Measurements from ENCODE around the gene AAK1. TPM values are rescaled to one million over a fixed set of nuclear protein-coding genes. Genes with fewer than 3 reads are reported as not detected.
"Not testable (repeated sequence)": the region's sequence is repeated elsewhere in the genome, so short reads cannot be mapped to it uniquely, and the experiment has no call there.

AAK1 gene
- total RNA-seq, 1 experiment from 2014 or later = 6.8 TPM

- DNase-seq = no peak
- Histone ChIP-seq H3K4me3 (ENCODE audit: low read length) (no peak overlapping the region), H3K27me3 (ENCODE audit: low read length) (no peaks in the 10 kb centered on the region), H3K9me3 (ENCODE audit: low read length) (no peaks in the 10 kb centered on the region), H3K9me2 (replicated peaks; ENCODE audit: insufficient read depth, low read length) (no peaks in the 10 kb centered on the region), H3K4me2 (ENCODE audit: low read depth, low read length, poor library complexity, severe bottlenecking) (no peak overlapping the region), H3K36me3 (ENCODE audit: insufficient read depth, low read length) (no peaks in the 10 kb centered on the region), H2AFZ (ENCODE audit: low read length) (no peak overlapping the region), H3K79me2 (ENCODE audit: low read length) (no peaks in the 10 kb centered on the region), H3K9ac (ENCODE audit: low read length) (no peak overlapping the region), H4K20me1 (ENCODE audit: insufficient read depth, low read depth, low read length) (peaks cover 19% of the 10 kb centered on the region), H3K27ac (ENCODE audit: low read length) (no peak overlapping the region), H3K4me1 (ENCODE audit: low read length) (peaks cover 10% of the 10 kb centered on the region)
Observed at GRCh38 chr2:69560147-69560482, 83.4 kb downstream of the AAK1 start.

GRCh38 chr2:69559442-69560146 is 83.9 kb downstream of the AAK1 start:
- Histone ChIP-seq H3K4me1 (ENCODE audit: low read length) (peaks cover 14% of the 10 kb centered on the region), H3K4me3 (ENCODE audit: low read length) (no peak overlapping the region), H3K27me3 (ENCODE audit: low read length) (no peaks in the 10 kb centered on the region), H2AFZ (ENCODE audit: low read length) (no peak overlapping the region), H3K27ac (ENCODE audit: low read length) (no peak overlapping the region), H3K79me2 (ENCODE audit: low read length) (no peaks in the 10 kb centered on the region), H3K36me3 (ENCODE audit: insufficient read depth, low read length) (no peaks in the 10 kb centered on the region), H3K9me3 (ENCODE audit: low read length) (no peaks in the 10 kb centered on the region), H3K4me2 (ENCODE audit: low read depth, low read length, poor library complexity, severe bottlenecking) (no peak overlapping the region), H4K20me1 (ENCODE audit: insufficient read depth, low read depth, low read length) (peaks cover 14% of the 10 kb centered on the region), H3K9ac (ENCODE audit: low read length) (no peak overlapping the region), H3K9me2 (replicated peaks; ENCODE audit: insufficient read depth, low read length) (no peaks in the 10 kb centered on the region)
- DNase-seq = peak; percentile 79

GRCh38 chr2:69556008-69556407 is 87.5 kb downstream of the AAK1 start:
- H3K4me1 ChIP-seq (ENCODE audit: low read length) = peaks cover 12% of the 10 kb centered on the region
- H3K79me2 ChIP-seq (ENCODE audit: low read length) = no peaks in the 10 kb centered on the region
- no peak overlapping the region for H3K27ac ChIP-seq (ENCODE audit: low read length)
- no peaks in the 10 kb centered on the region for H3K36me3 ChIP-seq (ENCODE audit: insufficient read depth, low read length)
- no peak overlapping the region for H3K4me2 ChIP-seq (ENCODE audit: low read depth, low read length, poor library complexity, severe bottlenecking)
- no peaks in the 10 kb centered on the region for H3K9me3 ChIP-seq (ENCODE audit: low read length)
- no peak overlapping the region for H2AFZ ChIP-seq (ENCODE audit: low read length)
- H3K9me2 ChIP-seq (replicated peaks; ENCODE audit: insufficient read depth, low read length) = no peaks in the 10 kb centered on the region
- H4K20me1 ChIP-seq (ENCODE audit: insufficient read depth, low read depth, low read length) = peaks cover 9% of the 10 kb centered on the region
- H3K9ac ChIP-seq (ENCODE audit: low read length) = no peak overlapping the region
- no peaks in the 10 kb centered on the region for H3K27me3 ChIP-seq (ENCODE audit: low read length)
- H3K4me3 ChIP-seq (ENCODE audit: low read length) = no peak overlapping the region
- no peak for DNase-seq

GRCh38 chr2:69554981-69555380 is 88.6 kb downstream of the AAK1 start:
- no peak overlapping the region for H3K4me3 ChIP-seq (ENCODE audit: low read length)
- H3K9ac ChIP-seq (ENCODE audit: low read length) = no peak overlapping the region
- H3K4me1 ChIP-seq (ENCODE audit: low read length) = peaks cover 5% of the 10 kb centered on the region; the same call in 1 of the 2 replicates
- H3K27ac ChIP-seq (ENCODE audit: low read length) = no peak overlapping the region
- H4K20me1 ChIP-seq (ENCODE audit: insufficient read depth, low read depth, low read length) = peaks cover 1% of the 10 kb centered on the region; the same call in 1 of the 2 replicates
- no peak for DNase-seq
- H2AFZ ChIP-seq (ENCODE audit: low read length) = no peak overlapping the region
- no peaks in the 10 kb centered on the region for H3K9me3 ChIP-seq (ENCODE audit: low read length)
- H3K27me3 ChIP-seq (ENCODE audit: low read length) = no peaks in the 10 kb centered on the region
- no peaks in the 10 kb centered on the region for H3K79me2 ChIP-seq (ENCODE audit: low read length)
- no peaks in the 10 kb centered on the region for H3K9me2 ChIP-seq (replicated peaks; ENCODE audit: insufficient read depth, low read length)
- no peak overlapping the region for H3K4me2 ChIP-seq (ENCODE audit: low read depth, low read length, poor library complexity, severe bottlenecking)
- no peaks in the 10 kb centered on the region for H3K36me3 ChIP-seq (ENCODE audit: insufficient read depth, low read length)

GRCh38 chr2:69554568-69554967 is 89.0 kb downstream of the AAK1 start:
- Histone ChIP-seq H3K27ac (ENCODE audit: low read length) (no peak overlapping the region), H3K4me1 (ENCODE audit: low read length) (peaks cover 5% of the 10 kb centered on the region; the same call in 1 of the 2 replicates), H3K9me2 (replicated peaks; ENCODE audit: insufficient read depth, low read length) (no peaks in the 10 kb centered on the region), H3K27me3 (ENCODE audit: low read length) (no peaks in the 10 kb centered on the region), H3K36me3 (ENCODE audit: insufficient read depth, low read length) (no peaks in the 10 kb centered on the region), H3K4me3 (ENCODE audit: low read length) (no peak overlapping the region), H2AFZ (ENCODE audit: low read length) (no peak overlapping the region), H4K20me1 (ENCODE audit: insufficient read depth, low read depth, low read length) (no peaks in the 10 kb centered on the region), H3K9ac (ENCODE audit: low read length) (no peak overlapping the region), H3K79me2 (ENCODE audit: low read length) (no peaks in the 10 kb centered on the region), H3K4me2 (ENCODE audit: low read depth, low read length, poor library complexity, severe bottlenecking) (no peak overlapping the region), H3K9me3 (ENCODE audit: low read length) (no peaks in the 10 kb centered on the region)
- DNase-seq = no peak

GRCh38 chr2:69553991-69554390 is 89.5 kb downstream of the AAK1 start:
- Histone ChIP-seq H3K79me2 (ENCODE audit: low read length) (no peaks in the 10 kb centered on the region), H3K4me1 (ENCODE audit: low read length) (peaks cover 5% of the 10 kb centered on the region; the same call in 1 of the 2 replicates), H3K9ac (ENCODE audit: low read length) (no peak overlapping the region)

GRCh38 chr2:69550511-69550910 is 93.0 kb downstream of the AAK1 start:
- not testable (repeated sequence) for H3K79me2 ChIP-seq (ENCODE audit: low read length); H3K9ac ChIP-seq (ENCODE audit: low read length)

More at GRCh38 chr2:69553991-69554390, 89.5 kb downstream of the AAK1 start:
- Histone ChIP-seq H3K9me2 (replicated peaks; ENCODE audit: insufficient read depth, low read length) (no peaks in the 10 kb centered on the region), H3K4me3 (ENCODE audit: low read length) (no peak overlapping the region), H3K9me3 (ENCODE audit: low read length) (no peaks in the 10 kb centered on the region), H3K36me3 (ENCODE audit: insufficient read depth, low read length) (no peaks in the 10 kb centered on the region), H3K27me3 (ENCODE audit: low read length) (no peaks in the 10 kb centered on the region), H3K4me2 (ENCODE audit: low read depth, low read length, poor library complexity, severe bottlenecking) (no peak overlapping the region), H4K20me1 (ENCODE audit: insufficient read depth, low read depth, low read length) (no peaks in the 10 kb centered on the region), H2AFZ (ENCODE audit: low read length) (no peak overlapping the region), H3K27ac (ENCODE audit: low read length) (no peak overlapping the region)
- no peak for DNase-seq

GRCh38 chr2:69549421-69549820 is 94.1 kb downstream of the AAK1 start:
- no peaks in the 10 kb centered on the region for H3K9me3 ChIP-seq (ENCODE audit: low read length)
- H3K4me3 ChIP-seq (ENCODE audit: low read length) = no peak overlapping the region
- no peaks in the 10 kb centered on the region for H3K4me1 ChIP-seq (ENCODE audit: low read length)
- H3K27me3 ChIP-seq (ENCODE audit: low read length) = no peaks in the 10 kb centered on the region
- H4K20me1 ChIP-seq (ENCODE audit: insufficient read depth, low read depth, low read length) = no peaks in the 10 kb centered on the region
- H2AFZ ChIP-seq (ENCODE audit: low read length) = no peak overlapping the region
- no peak overlapping the region for H3K27ac ChIP-seq (ENCODE audit: low read length)
- H3K9me2 ChIP-seq (replicated peaks; ENCODE audit: insufficient read depth, low read length) = no peaks in the 10 kb centered on the region
- H3K79me2 ChIP-seq (ENCODE audit: low read length) = no peaks in the 10 kb centered on the region
- H3K4me2 ChIP-seq (ENCODE audit: low read depth, low read length, poor library complexity, severe bottlenecking) = no peak overlapping the region
- no peak for DNase-seq
- H3K36me3 ChIP-seq (ENCODE audit: insufficient read depth, low read length) = no peaks in the 10 kb centered on the region
- H3K9ac ChIP-seq (ENCODE audit: low read length) = no peak overlapping the region

More at GRCh38 chr2:69550511-69550910, 93.0 kb downstream of the AAK1 start:
- H3K36me3 ChIP-seq (ENCODE audit: insufficient read depth, low read length); DNase-seq; H3K4me1 ChIP-seq (ENCODE audit: low read length); H3K27me3 ChIP-seq (ENCODE audit: low read length); H3K4me3 ChIP-seq (ENCODE audit: low read length); H3K9me2 ChIP-seq (replicated peaks; ENCODE audit: insufficient read depth, low read length); H3K4me2 ChIP-seq (ENCODE audit: low read depth, low read length, poor library complexity, severe bottlenecking); H3K9me3 ChIP-seq (ENCODE audit: low read length); H3K27ac ChIP-seq (ENCODE audit: low read length); H4K20me1 ChIP-seq (ENCODE audit: insufficient read depth, low read depth, low read length); H2AFZ ChIP-seq (ENCODE audit: low read length): not testable (repeated sequence)

All from Karpas-422 (cell line).